H1 (cell line): Measurements from ENCODE around the gene CEP192.

Experiments
- CHD2 ChIP-seq: IDR thresholded peaks from 2 replicates; pipeline ENCODE4 v1.6.1; 2012; ENCODE audit warnings: low read length, improper control_type of control experiment
- CREB1 ChIP-seq: IDR thresholded peaks from 2 replicates; pipeline ENCODE4 v1.6.1; 2012; ENCODE audit warnings: inconsistent platforms
- EZH2 ChIP-seq: fragments of 200-600 bp; sonication (generic); IDR thresholded peaks from 2 replicates; pipeline ENCODE4 v1.7.1; 2012; ENCODE audit warnings: low read depth, mild to moderate bottlenecking, moderate library complexity, low read length, inconsistent platforms; ENCODE audit not compliant: severe bottlenecking
- JUND ChIP-seq: IDR thresholded peaks from 2 replicates; pipeline ENCODE4 v1.6.1; 2011; ENCODE audit warnings: mild to moderate bottlenecking, improper control_type of control experiment, low read length
- NRF1 ChIP-seq: IDR thresholded peaks from 2 replicates; pipeline ENCODE4 v1.6.1; 2011; ENCODE audit warnings: mild to moderate bottlenecking, low read depth, low read length, improper control_type of control experiment
- POLR2A ChIP-seq, 2 experiments: IDR thresholded peaks; 1 replicate in 1 of 2; 2 replicates in 1 of 2; pipeline ENCODE4 v1.6.1; 2011; ENCODE audit warnings: low read depth in 2 of 2, low read length in 2 of 2, mild to moderate bottlenecking in 2 of 2; ENCODE audit errors: control extremely low read depth in 1 of 2
- RAD21 ChIP-seq, 2 experiments: IDR thresholded peaks in 1 of 2; conservative IDR thresholded peaks in 1 of 2; 2 replicates each; pipeline ENCODE4 v1.6.1; 2011; ENCODE audit warnings: low read depth in 2 of 2, low read length in 2 of 2, improper control_type of control experiment in 1 of 2, inconsistent platforms in 1 of 2, mild to moderate bottlenecking in 1 of 2, moderate library complexity in 1 of 2
- RBBP5 ChIP-seq: IDR thresholded peaks from 2 replicates; pipeline ENCODE4 v1.7.1; 2012; ENCODE audit warnings: low read depth, mild to moderate bottlenecking, inconsistent platforms, low read length, moderate library complexity, borderline replicate concordance
- SIN3A ChIP-seq, 2 experiments: IDR thresholded peaks in 1 of 2; conservative IDR thresholded peaks in 1 of 2; 2 replicates each; pipeline ENCODE4 v1.6.1; 2011 to 2012; ENCODE audit warnings: low read length in 2 of 2, improper control_type of control experiment in 1 of 2, low read depth in 1 of 2, mild to moderate bottlenecking in 1 of 2
- TF ChIP-seq, protein P1 (sequence below): IDR thresholded peaks from 2 replicates; pipeline ENCODE4 v1.6.1; 2011; ENCODE audit warnings: low read depth, mild to moderate bottlenecking, low read length; ENCODE audit not compliant: insufficient read depth
- TF ChIP-seq, protein P2 (sequence below): IDR thresholded peaks from 2 replicates; pipeline ENCODE4 v1.6.1; 2012; ENCODE audit warnings: inconsistent platforms
- TF ChIP-seq, protein P3 (sequence below), 3 experiments: IDR thresholded peaks; 1 replicate in 2 of 3; 2 replicates in 1 of 3; pipeline versions ENCODE4 v1.5.1 to v1.6.1; 2011; ENCODE audit warnings: low read length in 3 of 3, mild to moderate bottlenecking in 3 of 3, inconsistent platforms in 2 of 3, low read depth in 1 of 3, moderate library complexity in 1 of 3; ENCODE audit not compliant: insufficient read depth in 1 of 3; ENCODE audit errors: control extremely low read depth in 1 of 3
- TF ChIP-seq, protein P4 (sequence below): IDR thresholded peaks from 2 replicates; pipeline ENCODE4 v1.6.1; 2011; ENCODE audit warnings: low read length, improper control_type of control experiment

DNA sequence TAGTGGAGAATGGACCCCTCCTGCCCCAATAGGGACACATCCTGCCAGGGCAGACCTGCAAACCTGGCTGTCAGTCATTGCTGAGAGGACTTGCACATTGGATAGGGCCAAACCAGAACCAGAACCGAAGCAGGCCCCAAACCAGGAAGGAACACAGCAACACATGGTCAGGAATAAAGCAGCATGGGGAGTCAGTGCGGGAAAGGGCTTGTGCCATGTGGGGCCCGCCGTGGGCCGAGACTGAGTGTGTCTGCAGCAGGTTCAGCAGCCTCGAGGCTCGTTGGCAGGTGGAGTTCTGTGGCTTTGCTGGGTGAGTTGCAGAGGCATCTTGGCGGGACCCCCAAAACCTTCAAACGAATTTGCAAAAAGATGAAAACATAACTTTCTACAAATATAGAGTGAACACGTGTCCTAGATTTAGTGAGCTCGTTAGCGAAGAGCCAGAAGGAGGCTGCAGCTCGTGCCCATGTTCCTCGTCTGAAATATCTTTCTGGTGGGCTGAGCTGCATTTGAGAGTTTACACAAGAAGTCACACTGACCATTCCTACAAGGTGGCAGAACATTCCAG lies 182.5 kb downstream of the CEP192 start:
- TF ChIP-seq RBBP5 = no peak
- TF ChIP-seq POLR2A (IDR thresholded peaks at IDR 0.05; ENCODE audit: control extremely low read depth in 1 of 2, low read depth in 2 of 2, low read length in 2 of 2) = no peak
- TF ChIP-seq SIN3A (conservative IDR thresholded peaks at IDR 0.05 in 1 of 2, IDR thresholded peaks at IDR 0.05 in 1 of 2; ENCODE audit: low read depth in 1 of 2, low read length in 2 of 2) = no peak
- no peak for TF ChIP-seq RAD21 (IDR thresholded peaks at IDR 0.05 in 1 of 2, conservative IDR thresholded peaks at IDR 0.05 in 1 of 2; ENCODE audit: low read depth in 2 of 2, low read length in 2 of 2)
- no peak for TF ChIP-seq CHD2
- no peak for TF ChIP-seq CREB1
- TF ChIP-seq JUND = no peak
- no peak for TF ChIP-seq NRF1
- TF ChIP-seq, protein P1, sequence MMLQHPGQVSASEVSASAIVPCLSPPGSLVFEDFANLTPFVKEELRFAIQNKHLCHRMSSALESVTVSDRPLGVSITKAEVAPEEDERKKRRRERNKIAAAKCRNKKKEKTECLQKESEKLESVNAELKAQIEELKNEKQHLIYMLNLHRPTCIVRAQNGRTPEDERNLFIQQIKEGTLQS = no peak
- TF ChIP-seq, protein P2, sequence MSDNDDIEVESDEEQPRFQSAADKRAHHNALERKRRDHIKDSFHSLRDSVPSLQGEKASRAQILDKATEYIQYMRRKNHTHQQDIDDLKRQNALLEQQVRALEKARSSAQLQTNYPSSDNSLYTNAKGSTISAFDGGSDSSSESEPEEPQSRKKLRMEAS = 0 out of 2 replicates have a peak, but pooled peaks have one; percentile 31
- TF ChIP-seq, protein P3, sequence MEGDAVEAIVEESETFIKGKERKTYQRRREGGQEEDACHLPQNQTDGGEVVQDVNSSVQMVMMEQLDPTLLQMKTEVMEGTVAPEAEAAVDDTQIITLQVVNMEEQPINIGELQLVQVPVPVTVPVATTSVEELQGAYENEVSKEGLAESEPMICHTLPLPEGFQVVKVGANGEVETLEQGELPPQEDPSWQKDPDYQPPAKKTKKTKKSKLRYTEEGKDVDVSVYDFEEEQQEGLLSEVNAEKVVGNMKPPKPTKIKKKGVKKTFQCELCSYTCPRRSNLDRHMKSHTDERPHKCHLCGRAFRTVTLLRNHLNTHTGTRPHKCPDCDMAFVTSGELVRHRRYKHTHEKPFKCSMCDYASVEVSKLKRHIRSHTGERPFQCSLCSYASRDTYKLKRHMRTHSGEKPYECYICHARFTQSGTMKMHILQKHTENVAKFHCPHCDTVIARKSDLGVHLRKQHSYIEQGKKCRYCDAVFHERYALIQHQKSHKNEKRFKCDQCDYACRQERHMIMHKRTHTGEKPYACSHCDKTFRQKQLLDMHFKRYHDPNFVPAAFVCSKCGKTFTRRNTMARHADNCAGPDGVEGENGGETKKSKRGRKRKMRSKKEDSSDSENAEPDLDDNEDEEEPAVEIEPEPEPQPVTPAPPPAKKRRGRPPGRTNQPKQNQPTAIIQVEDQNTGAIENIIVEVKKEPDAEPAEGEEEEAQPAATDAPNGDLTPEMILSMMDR (IDR thresholded peaks at IDR 0.05; ENCODE audit: control extremely low read depth in 1 of 3, insufficient read depth in 1 of 3, low read depth in 1 of 3, low read length in 3 of 3) = no peak
- TF ChIP-seq, protein P4, sequence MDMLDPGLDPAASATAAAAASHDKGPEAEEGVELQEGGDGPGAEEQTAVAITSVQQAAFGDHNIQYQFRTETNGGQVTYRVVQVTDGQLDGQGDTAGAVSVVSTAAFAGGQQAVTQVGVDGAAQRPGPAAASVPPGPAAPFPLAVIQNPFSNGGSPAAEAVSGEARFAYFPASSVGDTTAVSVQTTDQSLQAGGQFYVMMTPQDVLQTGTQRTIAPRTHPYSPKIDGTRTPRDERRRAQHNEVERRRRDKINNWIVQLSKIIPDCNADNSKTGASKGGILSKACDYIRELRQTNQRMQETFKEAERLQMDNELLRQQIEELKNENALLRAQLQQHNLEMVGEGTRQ = no peak
- no peak for TF ChIP-seq EZH2
